GM12873 (cell line): Measurements from ENCODE around the gene NDUFS6.

ENCODE experiments used
- CTCF ChIP-seq: IDR thresholded peaks from 2 replicates; pipeline ENCODE4 v1.5.1; 2012; ENCODE audit warnings: low read depth, mild to moderate bottlenecking, moderate library complexity, low read length, control low read depth; ENCODE audit not compliant: insufficient read depth; ENCODE audit errors: missing control alignments

Gene NDUFS6

DNA sequence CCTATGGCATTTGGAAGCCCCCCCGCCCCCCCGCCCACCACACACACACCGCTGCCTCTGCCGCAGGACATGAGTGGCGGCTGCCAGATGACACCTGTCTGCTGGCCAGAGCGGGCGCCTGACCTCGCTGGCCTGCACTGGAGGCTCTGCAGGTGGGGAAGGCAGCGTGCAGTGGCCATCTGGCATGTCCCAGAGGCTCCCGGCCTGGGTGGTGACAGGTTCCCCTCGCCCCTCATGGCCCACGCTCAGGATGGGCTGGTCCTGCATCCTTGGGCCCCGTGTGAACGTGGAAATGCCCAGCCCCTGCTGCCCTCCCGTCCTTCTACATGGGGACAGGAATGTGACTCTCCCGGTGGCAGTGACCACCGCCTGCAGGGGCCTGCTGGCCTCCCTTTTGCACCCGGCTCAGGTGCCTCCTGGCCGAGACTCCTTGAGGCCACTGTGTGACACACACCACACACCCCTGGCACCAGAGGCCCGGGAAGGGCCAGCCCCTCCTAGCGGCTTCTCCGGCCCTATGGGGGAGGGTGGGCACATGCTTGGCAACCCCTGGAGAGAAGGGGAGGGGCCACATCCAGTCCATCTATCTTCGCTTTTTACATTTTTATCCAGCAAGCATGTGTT, 51.2 kb downstream of the NDUFS6 start:
- TF ChIP-seq CTCF = no peak

DNA sequence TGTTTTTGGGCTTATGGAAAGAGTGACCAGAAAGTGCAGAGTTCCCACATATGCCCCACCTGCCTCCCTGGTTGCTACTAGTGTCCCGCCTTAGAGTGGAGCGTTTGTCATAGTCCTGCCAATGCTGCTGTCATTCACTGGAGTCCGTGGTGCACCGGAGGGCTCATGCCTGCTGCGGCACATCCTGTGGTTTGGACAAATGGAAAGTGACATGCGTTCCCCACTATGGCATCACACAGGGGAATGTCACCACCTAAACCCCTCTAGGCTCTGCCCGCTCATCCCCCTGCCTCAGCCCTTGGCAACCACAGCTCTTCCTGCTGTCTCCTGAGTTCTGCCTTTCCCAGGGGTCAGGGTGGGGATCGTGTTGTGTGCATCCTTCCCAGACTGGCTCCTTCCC, 52.3 kb downstream of the NDUFS6 start:
- TF ChIP-seq CTCF = no peak

- TF ChIP-seq CTCF = no peak
Observed at GRCh38 chr5:1855075-1855474, 53.9 kb downstream of the NDUFS6 start.

DNA sequence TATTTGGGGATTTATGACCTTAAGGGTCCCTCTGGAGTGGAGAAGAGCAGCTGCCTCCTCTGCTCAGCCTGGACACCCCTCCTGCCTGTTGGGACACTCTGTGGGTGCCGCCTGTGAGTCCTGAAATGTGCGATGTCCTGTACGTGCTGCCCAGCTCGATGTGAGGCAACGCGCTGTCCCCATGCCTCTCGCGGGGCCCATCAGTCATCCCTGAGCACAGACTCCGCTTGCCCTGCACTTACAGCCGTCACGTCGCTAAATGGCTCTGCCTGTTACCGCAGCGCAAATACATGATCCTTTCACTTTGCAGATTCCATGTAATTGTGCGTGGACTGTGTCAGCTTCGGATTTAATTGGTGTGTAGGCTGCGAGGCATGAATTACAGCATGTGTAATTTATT, 54.4 kb downstream of the NDUFS6 start:
- TF ChIP-seq CTCF = no peak

- TF ChIP-seq CTCF = no peak
Observed at GRCh38 chr5:1856596-1857255, 55.5 kb downstream of the NDUFS6 start.

- no peak for TF ChIP-seq CTCF
Observed at GRCh38 chr5:1857256-1857600, 56.0 kb downstream of the NDUFS6 start.

DNA sequence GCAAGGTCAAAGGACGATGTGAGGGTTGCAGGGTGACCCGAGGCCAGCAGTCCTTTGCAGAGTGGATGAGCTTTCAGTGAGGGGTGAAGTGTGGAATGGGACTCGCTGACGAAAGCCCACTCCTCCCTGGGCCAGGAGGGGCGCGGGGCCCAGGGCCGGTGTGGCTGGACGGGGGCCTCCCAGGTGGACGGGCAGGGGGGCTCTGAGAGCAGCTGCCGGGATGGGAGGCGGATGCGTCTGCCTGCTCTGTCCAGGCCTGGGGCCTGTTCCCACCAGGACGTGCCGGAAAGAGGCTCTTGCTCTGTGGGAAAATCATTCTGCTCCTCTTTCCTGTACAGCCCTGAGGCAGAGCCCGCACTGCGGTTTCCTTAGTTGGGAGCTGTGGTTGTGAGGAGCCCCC, 57.2 kb downstream of the NDUFS6 start:
- TF ChIP-seq CTCF = no peak
